ENCODE data around the gene JMJD8. TPM values are rescaled to one million over a fixed set of nuclear protein-coding genes. Genes with fewer than 3 reads are reported as not detected.

JMJD8 gene
- total RNA-seq, 1 donor from 2014 or later, result 43.1 TPM

DNA sequence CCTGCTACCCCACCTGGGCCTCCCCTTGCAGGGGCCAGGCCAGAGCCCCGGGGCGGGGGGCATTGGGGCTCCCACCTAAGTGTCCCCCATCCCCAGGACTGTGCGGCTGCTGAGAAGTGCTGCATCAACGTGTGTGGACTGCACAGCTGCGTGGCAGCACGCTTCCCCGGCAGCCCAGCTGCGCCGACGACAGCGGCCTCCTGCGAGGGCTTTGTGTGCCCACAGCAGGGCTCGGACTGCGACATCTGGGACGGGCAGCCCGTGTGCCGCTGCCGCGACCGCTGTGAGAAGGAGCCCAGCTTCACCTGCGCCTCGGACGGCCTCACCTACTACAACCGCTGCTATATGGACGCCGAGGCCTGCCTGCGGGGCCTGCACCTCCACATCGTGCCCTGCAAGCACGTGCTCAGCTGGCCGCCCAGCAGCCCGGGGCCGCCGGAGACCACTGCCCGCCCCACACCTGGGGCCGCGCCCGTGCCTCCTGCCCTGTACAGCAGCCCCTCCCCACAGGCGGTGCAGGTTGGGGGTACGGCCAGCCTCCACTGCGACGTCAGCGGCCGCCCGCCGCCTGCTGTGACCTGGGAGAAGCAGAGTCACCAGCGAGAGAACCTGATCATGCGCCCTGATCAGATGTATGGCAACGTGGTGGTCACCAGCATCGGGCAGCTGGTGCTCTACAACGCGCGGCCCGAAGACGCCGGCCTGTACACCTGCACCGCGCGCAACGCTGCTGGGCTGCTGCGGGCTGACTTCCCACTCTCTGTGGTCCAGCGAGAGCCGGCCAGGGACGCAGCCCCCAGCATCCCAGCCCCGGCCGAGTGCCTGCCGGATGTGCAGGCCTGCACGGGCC lies 51.4 kb downstream of the JMJD8 start:
- Histone ChIP-seq H3K4me3 (no peak overlapping the region), H3K4me1 (peaks cover 50% of the 10 kb centered on the region), H3K27ac (replicated peaks) (no peak overlapping the region), H3K36me3 (peaks cover 31% of the 10 kb centered on the region), H3K27me3 (ENCODE audit: low read depth) (no peaks in the 10 kb centered on the region), H3K9me3 (replicated peaks) (no peaks in the 10 kb centered on the region)
- intact Hi-C loops (cut with micrococcal nuclease), result no loop called here
- no peak for DNase-seq
- TF ChIP-seq, protein P1, sequence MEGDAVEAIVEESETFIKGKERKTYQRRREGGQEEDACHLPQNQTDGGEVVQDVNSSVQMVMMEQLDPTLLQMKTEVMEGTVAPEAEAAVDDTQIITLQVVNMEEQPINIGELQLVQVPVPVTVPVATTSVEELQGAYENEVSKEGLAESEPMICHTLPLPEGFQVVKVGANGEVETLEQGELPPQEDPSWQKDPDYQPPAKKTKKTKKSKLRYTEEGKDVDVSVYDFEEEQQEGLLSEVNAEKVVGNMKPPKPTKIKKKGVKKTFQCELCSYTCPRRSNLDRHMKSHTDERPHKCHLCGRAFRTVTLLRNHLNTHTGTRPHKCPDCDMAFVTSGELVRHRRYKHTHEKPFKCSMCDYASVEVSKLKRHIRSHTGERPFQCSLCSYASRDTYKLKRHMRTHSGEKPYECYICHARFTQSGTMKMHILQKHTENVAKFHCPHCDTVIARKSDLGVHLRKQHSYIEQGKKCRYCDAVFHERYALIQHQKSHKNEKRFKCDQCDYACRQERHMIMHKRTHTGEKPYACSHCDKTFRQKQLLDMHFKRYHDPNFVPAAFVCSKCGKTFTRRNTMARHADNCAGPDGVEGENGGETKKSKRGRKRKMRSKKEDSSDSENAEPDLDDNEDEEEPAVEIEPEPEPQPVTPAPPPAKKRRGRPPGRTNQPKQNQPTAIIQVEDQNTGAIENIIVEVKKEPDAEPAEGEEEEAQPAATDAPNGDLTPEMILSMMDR (IDR thresholded peaks at IDR 0.05; ENCODE audit: borderline replicate concordance), result no peak

- H3K36me3 ChIP-seq, result peaks cover 39% of the 10 kb centered on the region
- intact Hi-C loops (cut with micrococcal nuclease), result no loop called here
- H3K9me3 ChIP-seq (replicated peaks), result no peaks in the 10 kb centered on the region
- peaks cover 45% of the 10 kb centered on the region for H3K4me1 ChIP-seq
- TF ChIP-seq, protein P1 (IDR thresholded peaks at IDR 0.05; ENCODE audit: borderline replicate concordance), result no peak
- no peaks in the 10 kb centered on the region for H3K27me3 ChIP-seq (ENCODE audit: low read depth)
- H3K27ac ChIP-seq (replicated peaks), result no peak overlapping the region
- no peak overlapping the region for H3K4me3 ChIP-seq
- DNase-seq, result no peak
Observed at GRCh38 chr16:631808-632358, 52.3 kb downstream of the JMJD8 start.

Other genes starting within 250 kb of the JMJD8 start
- 17.4 TPM for gene CAPN15, start 156.6 kb downstream of the JMJD8 start, total RNA-seq
- not detected for gene PRR35, start 123.9 kb downstream of the JMJD8 start, total RNA-seq
- 0.11 TPM for gene NHLRC4, start 117.3 kb downstream of the JMJD8 start, total RNA-seq
- gene PIGQ, start 114.4 kb downstream of the JMJD8 start, total RNA-seq, result 21.4 TPM
- gene RAB40C, start 94.3 kb downstream of the JMJD8 start, total RNA-seq, result 10.3 TPM
- gene WFIKKN1, start 53.3 kb downstream of the JMJD8 start, total RNA-seq, result 0.14 TPM
- 49.2 TPM for gene METTL26, start 48.0 kb downstream of the JMJD8 start, total RNA-seq
- 181 TPM for gene MCRIP2, start 42.5 kb downstream of the JMJD8 start, total RNA-seq
- gene WDR90, start 35.0 kb downstream of the JMJD8 start, total RNA-seq, result 9.2 TPM
- gene RHOT2, start 16.2 kb downstream of the JMJD8 start, total RNA-seq, result 90.3 TPM
- 2.3 TPM for gene RHBDL1, start 8.7 kb downstream of the JMJD8 start, total RNA-seq
- 113 TPM for gene STUB1, start 3.9 kb downstream of the JMJD8 start, total RNA-seq
- 9.5 TPM for gene WDR24, start 6.1 kb upstream of the JMJD8 start, total RNA-seq
- 0.08 TPM for gene FBXL16, start 21.5 kb upstream of the JMJD8 start, total RNA-seq
- gene METRN, start 30.8 kb upstream of the JMJD8 start, total RNA-seq, result 62.5 TPM
- gene ANTKMT, start 36.8 kb upstream of the JMJD8 start, total RNA-seq, result 30.7 TPM
- gene CCDC78, start 42.1 kb upstream of the JMJD8 start, total RNA-seq, result 0.49 TPM
- 12.0 TPM for gene HAGHL, start 42.8 kb upstream of the JMJD8 start, total RNA-seq
- 30.3 TPM for gene CIAO3, start 56.7 kb upstream of the JMJD8 start, total RNA-seq
- 0.91 TPM for gene MSLN, start 76.4 kb upstream of the JMJD8 start, total RNA-seq
- 10.6 TPM for gene RPUSD1, start 104.0 kb upstream of the JMJD8 start, total RNA-seq
- gene CHTF18, start 104.3 kb upstream of the JMJD8 start, total RNA-seq, result 3.1 TPM
- not detected for gene GNG13, start 116.4 kb upstream of the JMJD8 start, total RNA-seq